K562 (cell line): Measurements from ENCODE around the gene CLEC17A. TPM values are rescaled to one million over a fixed set of nuclear protein-coding genes. Genes with fewer than 3 reads are reported as not detected.

Experiments used
- EP400 ChIP-seq: fragments of 450-650 bp; IDR thresholded peaks from 2 replicates; pipeline ENCODE4 v1.6.1; 2017; ENCODE audit warnings: antibody characterized with exemption, mild to moderate bottlenecking, moderate library complexity
- ETS2 ChIP-seq: IDR thresholded peaks from 2 replicates; pipeline ENCODE4 v1.6.1; 2016; ENCODE audit warnings: borderline replicate concordance, missing genetic modification characterization, mild to moderate bottlenecking, moderate library complexity, missing compliant biosample characterization; ENCODE audit not compliant: poor library complexity, severe bottlenecking
- FOXM1 ChIP-seq, 2 experiments: fragments of 450-650 bp in 1 of 2; sonication (generic) in 1 of 2; formaldehyde crosslinking in 1 of 2; IDR thresholded peaks; 2 replicates each; pipeline versions ENCODE4 v1.6.1 to v1.9.0; 2017 to 2022; ENCODE audit warnings: low read depth in 2 of 2, mild to moderate bottlenecking in 2 of 2, missing genetic modification reagents in 1 of 2, moderate library complexity in 1 of 2
- FOXO4 ChIP-seq: fragments of 450-650 bp; formaldehyde crosslinking; IDR thresholded peaks from 2 replicates; pipeline ENCODE4 v1.4.0; 2020; ENCODE audit warnings: mild to moderate bottlenecking, moderate library complexity
- FOXP1 ChIP-seq: sonication (generic); formaldehyde crosslinking; IDR thresholded peaks from 2 replicates; pipeline ENCODE4 v1.8.0; 2022; ENCODE audit warnings: mild to moderate bottlenecking, missing genetic modification reagents
- POU5F1 ChIP-seq: fragments of 150-350 bp; IDR thresholded peaks from 2 replicates; pipeline ENCODE4 v1.6.1; 2014; ENCODE audit warnings: borderline replicate concordance, low read length, low read depth, mild to moderate bottlenecking; ENCODE audit not compliant: partially characterized antibody
- RBBP5 ChIP-seq: fragments of 200-600 bp; sonication (generic); IDR thresholded peaks from 2 replicates; pipeline ENCODE4 v1.6.1; 2012; ENCODE audit warnings: borderline replicate concordance, mild to moderate bottlenecking, low read length, control low read depth, inconsistent platforms; ENCODE audit not compliant: insufficient read depth, poor library complexity, severe bottlenecking
- SMAD4 ChIP-seq: fragments of 250-450 bp; sonication (Bioruptor Pico); conservative IDR thresholded peaks from 2 replicates; pipeline ENCODE4 v1.8.0; 2021; ENCODE audit warnings: inconsistent platforms, mild to moderate bottlenecking, moderate library complexity
- SNIP1 ChIP-seq: fragments of 450-650 bp; IDR thresholded peaks from 2 replicates; pipeline ENCODE4 v1.7.1; 2017; ENCODE audit warnings: low read depth, mild to moderate bottlenecking
- TARDBP ChIP-seq: fragments of 450-650 bp; IDR thresholded peaks from 2 replicates; pipeline ENCODE4 v1.6.1; 2016
- TSHZ1 ChIP-seq: fragments of 250-450 bp; sonication (Bioruptor Pico); IDR thresholded peaks from 2 replicates; pipeline ENCODE4 v1.4.0; 2020; ENCODE audit warnings: mild to moderate bottlenecking, moderate library complexity
- ZNF217 ChIP-seq: sonication (generic); formaldehyde crosslinking; IDR thresholded peaks from 2 replicates; pipeline ENCODE4 v1.8.0; 2022; ENCODE audit warnings: mild to moderate bottlenecking, missing genetic modification reagents
- ZNF507 ChIP-seq: conservative IDR thresholded peaks from 2 replicates; pipeline ENCODE4 v1.6.1; 2017; ENCODE audit warnings: missing genetic modification characterization, missing compliant biosample characterization
- polyA plus RNA-seq, 8 experiments: library from polyadenylated mRNA; depleted of rRNA in 4 of 8; stranded (reverse) in 5 of 8; unstranded in 3 of 8; fragments of >200 nt; fragmentation: Nextera tagmentation in 2 of 8; fragmentation: Illumina TruSeq in 1 of 8; extraction: Ambion mirVana in 2 of 8; extraction: Trizol in 1 of 8; gene quantifications; 2 replicates each; pipeline versions ENCODE4 v1.2.1 to v1.2.3, GENCODE V29; 2011 to 2014; ENCODE audit warnings: inconsistent platforms in 1 of 8, missing spikeins in 1 of 8
- total RNA-seq, 7 experiments: library from RNA; depleted of rRNA in 6 of 7; stranded (reverse); fragments of >200 nt in 6 of 7; fragmentation: Illumina TruSeq in 2 of 7; extraction: Trizol in 2 of 7; gene quantifications; 2 replicates each; pipeline versions ENCODE4 v1.2.1 to v1.2.3, GENCODE V29; 2011 to 2021; ENCODE audit warnings: low replicate concordance in 1 of 7
- TF ChIP-seq, protein P1 (sequence below): fragments of 450-650 bp; IDR thresholded peaks from 2 replicates; pipeline ENCODE4 v1.6.1; 2016
- TF ChIP-seq, protein P2 (sequence below): sonication (generic); formaldehyde crosslinking; IDR thresholded peaks from 2 replicates; pipeline ENCODE4 v1.8.1; 2022; ENCODE audit warnings: missing genetic modification reagents
- TF ChIP-seq, protein P3 (sequence below), 3 experiments: IDR thresholded peaks in 2 of 3; conservative IDR thresholded peaks in 1 of 3; 2 replicates each; pipeline ENCODE4 v1.5.1; 2011 to 2012; ENCODE audit warnings: low read length in 3 of 3, mild to moderate bottlenecking in 3 of 3, control low read depth in 2 of 3, improper control_type of control experiment in 1 of 3, inconsistent platforms in 1 of 3, low read depth in 1 of 3, mixed read lengths in 1 of 3, moderate library complexity in 1 of 3; ENCODE audit not compliant: insufficient read depth in 2 of 3

Gene CLEC17A
- total and polyA plus RNA-seq, 9 of the 15 experiments (the other 6 are each of a cell fraction or from before 2014, with no cell fraction given), result 0.03 TPM; not detected in 8

GRCh38 chr19:14571695-14572490 is 11.0 kb upstream of the CLEC17A start, which contains the start of gene NDUFB7 (continued):
- TF ChIP-seq TSHZ1 (no peak), RBBP5 (peak; percentile 96), ETS2 (tag) (no peak), FOXP1 (CRISPR knock-in tag) (peak; percentile 98), EP400 (peak; percentile 92; the same call in 1 of the 2 replicates), FOXO4 (CRISPR knock-in tag) (no peak), FOXM1 (IDR thresholded peaks at IDR 0.05; ENCODE audit: low read depth) (no peak), FOXM1 (CRISPR knock-in tag; IDR thresholded peaks at IDR 0.05; ENCODE audit: low read depth) (no peak), ZNF217 (CRISPR knock-in tag) (no peak), SNIP1 (peak; percentile 96), SMAD4 (CRISPR knock-in tag) (peak; percentile 43; the same call in 1 of the 2 replicates), TARDBP (no peak), ZNF507 (no peak), POU5F1 (no peak)
- TF ChIP-seq, protein P1, sequence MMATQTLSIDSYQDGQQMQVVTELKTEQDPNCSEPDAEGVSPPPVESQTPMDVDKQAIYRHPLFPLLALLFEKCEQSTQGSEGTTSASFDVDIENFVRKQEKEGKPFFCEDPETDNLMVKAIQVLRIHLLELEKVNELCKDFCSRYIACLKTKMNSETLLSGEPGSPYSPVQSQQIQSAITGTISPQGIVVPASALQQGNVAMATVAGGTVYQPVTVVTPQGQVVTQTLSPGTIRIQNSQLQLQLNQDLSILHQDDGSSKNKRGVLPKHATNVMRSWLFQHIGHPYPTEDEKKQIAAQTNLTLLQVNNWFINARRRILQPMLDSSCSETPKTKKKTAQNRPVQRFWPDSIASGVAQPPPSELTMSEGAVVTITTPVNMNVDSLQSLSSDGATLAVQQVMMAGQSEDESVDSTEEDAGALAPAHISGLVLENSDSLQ, result peak; percentile 79
- TF ChIP-seq, protein P2, sequence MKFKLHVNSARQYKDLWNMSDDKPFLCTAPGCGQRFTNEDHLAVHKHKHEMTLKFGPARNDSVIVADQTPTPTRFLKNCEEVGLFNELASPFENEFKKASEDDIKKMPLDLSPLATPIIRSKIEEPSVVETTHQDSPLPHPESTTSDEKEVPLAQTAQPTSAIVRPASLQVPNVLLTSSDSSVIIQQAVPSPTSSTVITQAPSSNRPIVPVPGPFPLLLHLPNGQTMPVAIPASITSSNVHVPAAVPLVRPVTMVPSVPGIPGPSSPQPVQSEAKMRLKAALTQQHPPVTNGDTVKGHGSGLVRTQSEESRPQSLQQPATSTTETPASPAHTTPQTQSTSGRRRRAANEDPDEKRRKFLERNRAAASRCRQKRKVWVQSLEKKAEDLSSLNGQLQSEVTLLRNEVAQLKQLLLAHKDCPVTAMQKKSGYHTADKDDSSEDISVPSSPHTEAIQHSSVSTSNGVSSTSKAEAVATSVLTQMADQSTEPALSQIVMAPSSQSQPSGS (CRISPR knock-in tag), result no peak
- TF ChIP-seq, protein P3, sequence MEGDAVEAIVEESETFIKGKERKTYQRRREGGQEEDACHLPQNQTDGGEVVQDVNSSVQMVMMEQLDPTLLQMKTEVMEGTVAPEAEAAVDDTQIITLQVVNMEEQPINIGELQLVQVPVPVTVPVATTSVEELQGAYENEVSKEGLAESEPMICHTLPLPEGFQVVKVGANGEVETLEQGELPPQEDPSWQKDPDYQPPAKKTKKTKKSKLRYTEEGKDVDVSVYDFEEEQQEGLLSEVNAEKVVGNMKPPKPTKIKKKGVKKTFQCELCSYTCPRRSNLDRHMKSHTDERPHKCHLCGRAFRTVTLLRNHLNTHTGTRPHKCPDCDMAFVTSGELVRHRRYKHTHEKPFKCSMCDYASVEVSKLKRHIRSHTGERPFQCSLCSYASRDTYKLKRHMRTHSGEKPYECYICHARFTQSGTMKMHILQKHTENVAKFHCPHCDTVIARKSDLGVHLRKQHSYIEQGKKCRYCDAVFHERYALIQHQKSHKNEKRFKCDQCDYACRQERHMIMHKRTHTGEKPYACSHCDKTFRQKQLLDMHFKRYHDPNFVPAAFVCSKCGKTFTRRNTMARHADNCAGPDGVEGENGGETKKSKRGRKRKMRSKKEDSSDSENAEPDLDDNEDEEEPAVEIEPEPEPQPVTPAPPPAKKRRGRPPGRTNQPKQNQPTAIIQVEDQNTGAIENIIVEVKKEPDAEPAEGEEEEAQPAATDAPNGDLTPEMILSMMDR (IDR thresholded peaks at IDR 0.05 in 2 of 3, conservative IDR thresholded peaks at IDR 0.05 in 1 of 3; ENCODE audit: insufficient read depth in 2 of 3, low read depth in 1 of 3, low read length in 3 of 3), result peak; percentile 85 to 91 (median 88)
